ENCODE data around the gene CAMKMT. TPM values are rescaled to one million over a fixed set of nuclear protein-coding genes. Genes with fewer than 3 reads are reported as not detected.

The CAMKMT gene
- total and polyA plus RNA-seq, 2 donors (not counting 1 experiment from before 2014, with no cell fraction given), result 6.2 to 23.3 TPM

- Mint-ChIP-seq H3K4me3 (no peak overlapping the region), H3K27me3 (no peaks in the 10 kb centered on the region), H3K9me3 (ENCODE audit: insufficient read depth) (no peaks in the 10 kb centered on the region), H3K4me1 (peaks cover 8% of the 10 kb centered on the region), H3K27ac (no peak overlapping the region)
- TF ChIP-seq EZH2 (IDR thresholded peaks at IDR 0.05; ENCODE audit: borderline replicate concordance, insufficient read depth, low read depth, low read length, poor library complexity, severe bottlenecking) (no peak), CTCF (IDR thresholded peaks at IDR 0.05) (no peak)
- Histone ChIP-seq H3K27ac (ENCODE audit: low read length in 2 of 2) (no peak overlapping the region), H3K36me3 (replicated peaks in 1 of 2; ENCODE audit: control extremely low read depth in 1 of 2, control insufficient read depth in 1 of 2, extremely low read depth in 1 of 2, insufficient read depth in 2 of 2, low read length in 1 of 2) (no peaks in the 10 kb centered on the region), H4K20me1 (ENCODE audit: control insufficient read depth, insufficient read depth, low read length, poor library complexity, severe bottlenecking) (no peaks in the 10 kb centered on the region), H3K9ac (ENCODE audit: low read length) (no peak overlapping the region), H3K9me3 (ENCODE audit: control extremely low read depth in 1 of 3, control insufficient read depth in 2 of 3, insufficient read depth in 1 of 3, low read length in 2 of 3) (no peaks in the 10 kb centered on the region), H2AFZ (ENCODE audit: insufficient read depth, low read depth, low read length, poor library complexity, severe bottlenecking) (no peak overlapping the region), H3K27me3 (replicated peaks in 1 of 4; ENCODE audit: control extremely low read depth in 1 of 4, control insufficient read depth in 3 of 4, insufficient read depth in 4 of 4, low read length in 3 of 4) (no peaks in the 10 kb centered on the region), H3K4me1 (ENCODE audit: control insufficient read depth in 2 of 2, insufficient read depth in 2 of 2, low read length in 2 of 2) (peaks cover 4 to 9% of the 10 kb centered on the region in 2 donors), H3K4me3 (ENCODE audit: control extremely low read depth in 1 of 5, extremely low read depth in 1 of 5, insufficient read depth in 1 of 5, low read depth in 2 of 5, low read length in 4 of 5) (no peak overlapping the region), H3K79me2 (ENCODE audit: control insufficient read depth, insufficient read depth, low read length) (peaks cover 53% of the 10 kb centered on the region), H3K4me2 (replicated peaks; ENCODE audit: low read depth, low read length, poor library complexity, severe bottlenecking) (no peak overlapping the region)
- ATAC-seq (ENCODE audit: low read depth) (no peak), DNase-seq (no peak)
- intact Hi-C loops (cut with micrococcal nuclease), result no loop called here
- no CpG with 5 or more reads among the region's 1 CpG for WGBS (ENCODE audit: insufficient coverage)
- ChIA-PET POLR2A (no interaction called here), CTCF (no interaction called here)
These were observed 5.8 kb downstream of the CAMKMT start for GRCh38 chr2:44367591-44367990.

- H3K27ac ChIP-seq (ENCODE audit: low read length in 2 of 2), result no peak overlapping the region
- DNase-seq (no peak), ATAC-seq (ENCODE audit: low read depth) (no peak)
- H3K4me1 ChIP-seq (ENCODE audit: control insufficient read depth in 2 of 2, insufficient read depth in 2 of 2, low read length in 2 of 2), result no peaks in the 10 kb centered on the region
- H3K36me3 ChIP-seq (replicated peaks in 1 of 2; ENCODE audit: control extremely low read depth in 1 of 2, control insufficient read depth in 1 of 2, extremely low read depth in 1 of 2, insufficient read depth in 2 of 2, low read length in 1 of 2), result peaks cover 0 to 3% of the 10 kb centered on the region in 2 experiments
- TF ChIP-seq CTCF (IDR thresholded peaks at IDR 0.05) (no peak), EZH2 (IDR thresholded peaks at IDR 0.05; ENCODE audit: borderline replicate concordance, insufficient read depth, low read depth, low read length, poor library complexity, severe bottlenecking) (no peak)
- no peak overlapping the region for H3K4me3 Mint-ChIP-seq
- peaks cover 42% of the 10 kb centered on the region for H3K79me2 ChIP-seq (ENCODE audit: control insufficient read depth, insufficient read depth, low read length)
- intact Hi-C loops (cut with micrococcal nuclease), result no loop called here
- H3K9me3 Mint-ChIP-seq (ENCODE audit: insufficient read depth), result no peaks in the 10 kb centered on the region
- H3K27ac Mint-ChIP-seq, result no peak overlapping the region
- ChIA-PET CTCF (no interaction called here), POLR2A (no interaction called here)
- H3K27me3 Mint-ChIP-seq, result no peaks in the 10 kb centered on the region
- no peaks in the 10 kb centered on the region for H3K27me3 ChIP-seq (replicated peaks in 1 of 4; ENCODE audit: control extremely low read depth in 1 of 4, control insufficient read depth in 3 of 4, insufficient read depth in 4 of 4, low read length in 3 of 4)
- no peak overlapping the region for H3K4me2 ChIP-seq (replicated peaks; ENCODE audit: low read depth, low read length, poor library complexity, severe bottlenecking)
- H2AFZ ChIP-seq (ENCODE audit: insufficient read depth, low read depth, low read length, poor library complexity, severe bottlenecking), result no peak overlapping the region
- no peaks in the 10 kb centered on the region for H3K9me3 ChIP-seq (ENCODE audit: control extremely low read depth in 1 of 3, control insufficient read depth in 2 of 3, insufficient read depth in 1 of 3, low read length in 2 of 3)
- H3K4me1 Mint-ChIP-seq, result no peaks in the 10 kb centered on the region
- H4K20me1 ChIP-seq (ENCODE audit: control insufficient read depth, insufficient read depth, low read length, poor library complexity, severe bottlenecking), result no peaks in the 10 kb centered on the region
- no peak overlapping the region for H3K4me3 ChIP-seq (ENCODE audit: control extremely low read depth in 1 of 5, extremely low read depth in 1 of 5, insufficient read depth in 1 of 5, low read depth in 2 of 5, low read length in 4 of 5)
- H3K9ac ChIP-seq (ENCODE audit: low read length), result no peak overlapping the region
These were observed 7.6 kb downstream of the CAMKMT start for GRCh38 chr2:44369392-44369791.

Data from B cell (primary cell).